Activated CD4-positive, alpha-beta T cell treated with anti-CD3 and anti-CD28 coated beads for 36 hours (primary cell): ENCODE data around the gene ADAMTS2. TPM values are rescaled to one million over a fixed set of nuclear protein-coding genes. Genes with fewer than 3 reads are reported as not detected.

Experiments used
- ATAC-seq: fragments of 200-7000 bp; cut with Tn5 transposase; one replicate; pipeline ENCODE4 v1.10.0; 2021; ENCODE audit warnings: mild to moderate bottlenecking, moderate library complexity
- CTCF ChIA-PET: fragments of 350-600 bp; sonication (Branson Sonifier 250); formaldehyde crosslinking; loops from one replicate; lab custom pipeline; 2021; ENCODE audit warnings: antibody characterized with exemption; lab: Charles Lee
- POLR2A ChIA-PET: fragments of 350-600 bp; sonication (Branson Sonifier 250); formaldehyde crosslinking; loops from one replicate; lab custom pipeline; 2021; ENCODE audit warnings: antibody characterized with exemption, inconsistent platforms; lab: Charles Lee
- DNase-seq: peaks from one replicate; pipeline ENCODE4 v3.0.0-alpha.2; 2020
- H3K27ac Mint-ChIP-seq: one replicate; pipeline ENCODE4 v1.8.0; 2021; ENCODE audit warnings: mixed read lengths
- H3K27me3 Mint-ChIP-seq: one replicate; pipeline ENCODE4 v1.8.0; 2021; ENCODE audit warnings: mixed read lengths
- H3K36me3 Mint-ChIP-seq: one replicate; pipeline ENCODE4 v1.8.0; 2021; ENCODE audit warnings: low read depth, mixed read lengths
- H3K4me1 Mint-ChIP-seq: one replicate; pipeline ENCODE4 v1.8.0; 2021; ENCODE audit warnings: mixed read lengths
- H3K4me3 Mint-ChIP-seq: one replicate; pipeline ENCODE4 v1.8.0; 2021; ENCODE audit warnings: mild to moderate bottlenecking, moderate library complexity, mixed read lengths
- H3K9me3 Mint-ChIP-seq: one replicate; pipeline ENCODE4 v1.8.0; 2021; ENCODE audit warnings: low read depth, mixed read lengths
- intact Hi-C, 2 experiments: fragments of 100-400 bp; cut with DNase I in 1 of 2; cut with micrococcal nuclease in 1 of 2; formaldehyde crosslinking; loops; one replicate each; pipeline versions ENCODE4 v1.14.2 to v1.15.1; 2022 to 2024; cut with DNase I, micrococcal nuclease
- total RNA-seq, 2 experiments: library from RNA; stranded (reverse); gene quantifications; one replicate each; pipeline ENCODE4 v1.2.3, GENCODE V29; 2021

ADAMTS2 gene
- total RNA-seq, 2 experiments from 2014 or later: not detected

DNA sequence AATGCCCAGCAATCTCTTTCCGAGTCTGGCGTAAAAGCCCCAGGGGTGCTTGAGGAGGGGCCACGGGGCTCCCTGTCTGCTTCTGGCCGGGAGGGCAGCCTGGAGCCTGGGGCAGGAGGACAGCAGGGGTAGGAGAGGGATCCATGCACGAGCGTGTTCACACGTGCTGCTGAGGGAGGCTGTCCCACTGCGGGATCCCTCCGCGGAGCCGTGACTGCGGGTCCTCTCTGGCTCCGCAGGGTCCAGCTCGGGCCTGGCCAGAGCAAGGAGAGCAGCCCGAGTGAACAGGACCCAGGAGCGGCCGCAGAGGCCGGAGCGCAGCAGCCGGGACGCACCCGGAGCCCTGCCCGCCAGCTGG is 206.7 kb downstream of the ADAMTS2 start:
- Mint-ChIP-seq H3K27ac (no peak overlapping the region), H3K36me3 (no peaks in the 10 kb centered on the region), H3K27me3 (no peaks in the 10 kb centered on the region), H3K9me3 (peaks cover 3% of the 10 kb centered on the region), H3K4me1 (peaks cover 18% of the 10 kb centered on the region), H3K4me3 (no peak overlapping the region)
- intact Hi-C loops: no loop called here
- ATAC-seq (no peak), DNase-seq (no peak)
- CTCF ChIA-PET: no interaction called here
- POLR2A ChIA-PET: no interaction called here

DNA sequence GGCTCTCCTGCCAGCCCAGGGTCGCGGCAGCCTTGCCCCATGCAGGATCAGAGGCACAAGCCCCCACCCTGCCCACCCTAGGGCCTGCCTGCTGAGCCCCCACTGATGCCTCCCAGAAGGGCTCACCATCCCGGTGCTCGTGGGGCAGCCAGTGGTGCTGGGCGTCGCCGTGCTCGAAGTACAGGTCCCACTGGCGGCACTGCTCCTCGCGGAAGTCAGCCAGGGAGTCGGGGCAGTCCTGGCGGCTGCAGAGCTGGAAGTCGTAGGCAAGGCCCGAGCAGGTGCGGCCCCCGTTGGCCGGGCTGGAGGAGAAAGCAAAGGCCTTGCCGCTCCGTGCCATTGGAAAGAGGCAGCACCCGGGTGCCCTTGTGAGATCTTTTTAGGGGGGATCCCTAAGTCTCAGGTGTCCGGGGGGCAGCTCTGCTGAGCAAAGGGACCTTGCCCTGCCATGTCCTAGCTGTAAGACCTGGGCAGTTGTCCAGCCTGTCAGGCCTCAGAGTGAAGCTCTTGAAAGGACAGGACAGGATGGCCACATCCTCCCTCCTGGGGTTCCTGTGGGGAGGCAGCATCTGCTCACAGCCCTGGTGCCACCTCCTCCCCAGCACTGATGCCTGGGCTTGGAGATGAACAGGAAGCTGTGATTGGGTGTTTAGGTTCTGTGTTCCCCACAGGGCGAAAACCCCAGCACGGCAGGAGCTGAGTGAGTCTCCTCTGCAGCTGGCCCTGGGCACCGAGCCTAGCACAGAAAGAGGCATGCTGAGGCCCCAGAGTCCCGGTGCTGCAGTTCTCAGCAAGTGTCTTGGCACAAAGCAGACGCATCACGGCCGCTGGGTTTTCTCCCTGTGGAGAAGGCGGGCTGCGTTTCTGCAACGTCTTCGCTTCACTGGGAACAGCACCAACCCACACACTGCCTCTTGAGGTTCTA is 207.4 kb downstream of the ADAMTS2 start:
- ChIA-PET CTCF (no interaction called here), POLR2A (no interaction called here)
- peaks cover 3% of the 10 kb centered on the region for H3K9me3 Mint-ChIP-seq
- no peak overlapping the region for H3K27ac Mint-ChIP-seq
- no peaks in the 10 kb centered on the region for H3K36me3 Mint-ChIP-seq
- peaks cover 12% of the 10 kb centered on the region for H3K4me1 Mint-ChIP-seq
- no peaks in the 10 kb centered on the region for H3K27me3 Mint-ChIP-seq
- H3K4me3 Mint-ChIP-seq: no peak overlapping the region
- ATAC-seq (no peak), DNase-seq (no peak)
- intact Hi-C loops: no loop called here

DNA sequence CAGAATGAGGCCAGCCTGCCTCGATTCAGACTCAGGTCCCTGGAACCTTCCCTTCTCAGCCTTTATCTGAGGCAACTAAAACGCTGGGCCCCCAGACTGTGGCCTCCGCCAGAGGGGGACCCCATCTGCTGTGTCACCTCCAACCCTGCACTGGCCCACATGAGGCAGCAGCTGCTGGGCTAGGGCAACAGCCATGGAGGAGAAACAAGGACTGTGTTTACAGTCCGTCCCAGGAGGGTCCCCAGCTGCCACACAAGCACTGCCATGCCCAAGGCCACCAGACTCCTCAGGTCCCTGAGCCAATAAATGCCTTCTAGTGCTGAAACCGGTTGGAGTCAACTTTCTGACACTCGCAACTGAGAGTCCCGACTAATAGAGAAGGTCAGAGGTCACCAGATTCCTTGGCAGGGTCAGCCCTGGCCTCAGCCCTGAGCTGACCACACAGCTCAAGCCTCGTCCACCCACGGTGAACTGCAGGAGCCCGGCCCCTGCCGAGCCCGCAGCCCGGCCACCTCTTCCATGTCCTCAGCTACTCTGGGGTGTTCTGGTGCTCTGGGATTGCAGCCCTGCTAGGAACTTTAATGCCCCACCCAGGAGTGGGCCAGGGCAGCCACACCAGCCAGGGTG is 208.1 kb downstream of the ADAMTS2 start:
- ATAC-seq: no peak
- H3K27me3 Mint-ChIP-seq: no peaks in the 10 kb centered on the region
- intact Hi-C loops: no loop called here
- CTCF ChIA-PET: no interaction called here
- H3K36me3 Mint-ChIP-seq: no peaks in the 10 kb centered on the region
- H3K9me3 Mint-ChIP-seq: peaks cover 3% of the 10 kb centered on the region
- POLR2A ChIA-PET: no interaction called here
- no peak for DNase-seq
- no peak overlapping the region for H3K4me3 Mint-ChIP-seq
- peaks cover 4% of the 10 kb centered on the region for H3K4me1 Mint-ChIP-seq
- H3K27ac Mint-ChIP-seq: no peak overlapping the region

DNA sequence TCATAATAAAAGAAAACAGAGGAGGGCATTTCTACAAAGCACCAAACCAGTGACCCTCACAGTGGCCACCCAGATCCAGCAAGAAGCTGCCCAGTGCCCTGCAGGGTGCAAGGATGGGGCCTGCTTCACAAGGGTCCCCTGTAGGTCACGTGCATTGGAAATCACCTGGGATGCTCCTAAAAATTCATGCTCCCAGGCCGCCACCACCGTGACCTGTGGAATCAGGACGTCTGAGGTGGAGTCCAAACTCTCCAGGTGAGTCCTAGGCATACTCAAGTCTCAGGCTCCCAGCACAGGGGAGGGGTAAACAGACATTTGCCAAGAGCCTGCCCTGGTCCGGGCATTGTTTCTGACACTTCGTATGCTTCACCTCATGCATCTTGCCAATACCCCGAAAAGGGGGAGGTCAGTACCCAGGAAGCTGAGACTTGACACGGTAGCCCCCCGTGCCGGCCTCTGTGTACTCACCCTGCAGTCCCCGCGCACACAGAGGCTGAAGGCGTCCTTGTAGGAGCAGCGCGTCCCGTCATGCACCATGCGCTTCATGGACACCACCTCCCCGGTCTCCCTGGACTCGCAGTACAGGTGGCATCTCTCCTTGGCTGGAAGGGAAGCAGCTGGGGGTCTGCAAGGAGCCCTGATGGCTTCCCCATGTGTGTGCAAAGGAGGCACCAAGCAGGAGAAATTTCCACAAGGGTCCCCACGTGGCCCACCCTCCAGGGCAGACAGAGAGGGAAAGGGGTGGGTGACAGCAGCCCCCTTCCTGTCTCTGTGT is 209.6 kb downstream of the ADAMTS2 start:
- ChIA-PET POLR2A (no interaction called here), CTCF (no interaction called here)
- Mint-ChIP-seq H3K4me1 (no peaks in the 10 kb centered on the region), H3K36me3 (no peaks in the 10 kb centered on the region), H3K4me3 (no peak overlapping the region), H3K27me3 (no peaks in the 10 kb centered on the region), H3K9me3 (peaks cover 3% of the 10 kb centered on the region), H3K27ac (no peak overlapping the region)
- no peak for ATAC-seq
- intact Hi-C loops: no loop called here
- DNase-seq: no peak

DNA sequence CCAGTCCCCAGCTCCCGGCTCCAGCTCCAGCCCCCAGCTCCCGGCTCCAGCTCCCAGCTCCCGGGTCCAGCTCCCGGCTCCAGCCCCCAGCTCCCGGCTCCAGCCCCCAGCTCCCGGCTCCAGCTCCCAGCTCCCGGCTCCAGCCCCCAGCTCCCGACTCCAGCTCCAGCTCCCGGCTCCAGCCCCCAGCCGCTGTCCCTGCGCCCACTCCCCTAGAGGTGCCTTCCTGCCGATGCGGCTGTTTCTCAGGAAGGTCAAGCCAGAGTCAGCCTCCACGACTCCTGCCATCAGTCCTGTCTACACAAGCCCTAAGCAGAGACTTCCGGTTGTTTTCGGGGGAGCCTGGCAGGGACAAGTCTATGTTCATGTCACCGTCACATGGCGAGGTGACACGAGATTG is 210.3 kb downstream of the ADAMTS2 start:
- Mint-ChIP-seq H3K27ac (no peak overlapping the region), H3K36me3 (no peaks in the 10 kb centered on the region), H3K4me3 (no peak overlapping the region), H3K27me3 (no peaks in the 10 kb centered on the region), H3K4me1 (no peaks in the 10 kb centered on the region), H3K9me3 (peaks cover 3% of the 10 kb centered on the region)
- DNase-seq (no peak), ATAC-seq (no peak)
- ChIA-PET CTCF (no interaction called here), POLR2A (no interaction called here)
- intact Hi-C loops: no loop called here

DNA sequence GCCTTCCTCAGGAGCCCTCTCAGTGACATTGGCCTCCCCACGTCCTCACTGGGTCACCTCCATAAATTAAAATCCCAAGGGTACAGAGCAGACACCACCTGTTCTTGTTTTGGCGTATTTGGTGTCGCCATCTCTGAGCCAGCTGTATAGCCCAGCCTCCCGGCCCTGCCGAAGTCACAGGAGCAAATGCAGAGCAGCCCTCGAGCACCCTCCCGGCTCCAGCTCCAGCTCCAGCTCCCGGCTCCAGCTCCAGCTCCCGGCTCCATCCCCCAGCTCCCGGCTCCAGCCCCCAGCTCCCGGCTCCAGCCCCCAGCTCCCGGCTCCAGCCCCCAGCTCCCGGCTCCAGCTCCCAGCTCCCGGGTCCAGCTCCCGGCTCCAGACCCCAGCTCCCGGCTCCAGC is 210.8 kb downstream of the ADAMTS2 start:
- Mint-ChIP-seq H3K4me3 (no peak overlapping the region), H3K36me3 (no peaks in the 10 kb centered on the region), H3K27ac (no peak overlapping the region), H3K9me3 (peaks cover 3% of the 10 kb centered on the region), H3K27me3 (no peaks in the 10 kb centered on the region), H3K4me1 (no peaks in the 10 kb centered on the region)
- POLR2A ChIA-PET: no interaction called here
- intact Hi-C loops: no loop called here
- CTCF ChIA-PET: interaction anchor here (0.6 kb wide), 1 partner anchor 814 kb away, joined by 3 read pairs; no protein-coding TSS in a partner anchor
- no peak for ATAC-seq
- no peak for DNase-seq

DNA sequence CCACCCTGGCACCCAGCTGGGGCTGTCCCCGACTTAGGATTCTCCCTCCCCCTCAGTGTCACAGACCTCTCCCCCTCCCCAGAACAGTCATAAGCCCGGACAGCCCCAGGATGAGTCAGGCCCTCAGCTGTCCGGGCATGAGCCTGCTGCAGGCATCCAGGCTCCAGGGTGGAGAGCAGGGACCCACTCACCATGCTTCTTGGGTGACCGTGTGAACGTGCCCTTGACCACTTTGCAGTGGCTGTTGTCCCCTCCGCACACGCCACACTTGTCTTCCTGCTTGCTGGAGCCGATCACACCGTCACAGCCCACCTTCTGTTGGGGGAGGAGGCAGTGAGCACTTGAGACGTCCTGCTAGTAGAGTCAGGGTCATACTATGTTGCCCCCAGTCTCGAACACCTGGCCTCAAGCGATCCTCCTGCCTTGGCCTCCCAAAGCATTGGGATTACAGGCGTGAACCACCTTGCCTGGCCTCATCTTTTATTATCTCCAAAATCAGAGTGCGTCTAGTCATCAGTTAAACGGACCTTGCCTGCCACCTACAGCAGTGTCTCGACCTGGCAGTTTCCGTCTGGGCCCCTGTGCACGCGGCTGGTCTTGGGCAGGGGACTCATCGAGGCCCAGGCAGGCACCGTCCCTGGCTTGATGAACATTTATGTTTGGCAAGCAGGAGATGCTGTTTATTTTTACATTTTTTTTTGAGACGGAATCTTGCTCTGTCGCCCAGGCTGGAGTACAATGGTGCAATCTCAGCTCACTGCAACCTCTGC is 212.5 kb downstream of the ADAMTS2 start:
- no peaks in the 10 kb centered on the region for H3K27me3 Mint-ChIP-seq
- no peak for DNase-seq
- no peaks in the 10 kb centered on the region for H3K36me3 Mint-ChIP-seq

DNA sequence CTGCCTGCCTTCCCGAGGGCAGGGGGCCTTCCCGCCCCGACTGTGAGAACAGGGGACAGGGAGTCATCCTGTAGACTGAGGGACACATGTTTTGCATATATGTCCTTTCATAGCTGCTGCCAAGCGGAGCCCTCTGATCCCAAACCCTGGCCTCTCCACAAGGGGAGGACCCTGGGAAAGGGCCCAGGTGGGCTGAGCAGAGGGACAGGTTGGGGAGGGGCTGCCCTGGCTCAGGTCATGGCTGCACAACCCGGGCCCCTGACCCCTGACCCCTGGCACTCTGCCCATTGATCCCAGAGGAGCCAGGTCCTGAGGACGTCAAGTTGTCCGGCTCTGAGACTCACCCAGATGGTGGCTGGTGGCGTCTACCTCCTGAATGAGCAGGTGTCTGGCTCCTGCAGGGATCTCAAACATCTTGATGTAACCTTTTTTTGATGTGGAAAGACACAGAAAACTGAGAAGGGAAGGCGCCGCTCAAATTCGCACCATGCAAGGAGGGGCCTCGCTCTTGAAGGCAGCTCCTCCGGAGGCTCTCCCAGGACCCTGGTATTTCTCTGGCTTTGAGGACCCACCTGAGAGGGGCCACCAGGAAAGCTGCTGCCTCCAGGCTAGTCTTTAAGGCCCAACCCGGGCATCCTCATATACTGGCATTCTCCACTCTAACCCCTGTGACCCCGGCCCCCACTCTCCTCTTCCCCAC is 213.2 kb downstream of the ADAMTS2 start:
- ChIA-PET POLR2A (no interaction called here), CTCF (no interaction called here)
- ATAC-seq (no peak), DNase-seq (no peak)
- no peak overlapping the region for H3K4me3 Mint-ChIP-seq
- intact Hi-C loops: no loop called here
- H3K9me3 Mint-ChIP-seq: peaks cover 3% of the 10 kb centered on the region
- H3K27me3 Mint-ChIP-seq: no peaks in the 10 kb centered on the region
- no peaks in the 10 kb centered on the region for H3K36me3 Mint-ChIP-seq
- no peak overlapping the region for H3K27ac Mint-ChIP-seq
- H3K4me1 Mint-ChIP-seq: no peaks in the 10 kb centered on the region

More for the DNA sequence above, 212.5 kb downstream of the ADAMTS2 start:
- Mint-ChIP-seq H3K27ac (no peak overlapping the region), H3K4me3 (no peak overlapping the region), H3K4me1 (no peaks in the 10 kb centered on the region), H3K9me3 (peaks cover 3% of the 10 kb centered on the region)
- intact Hi-C loops: no loop called here
- ChIA-PET POLR2A (no interaction called here), CTCF (no interaction called here)
- ATAC-seq: no peak

DNA sequence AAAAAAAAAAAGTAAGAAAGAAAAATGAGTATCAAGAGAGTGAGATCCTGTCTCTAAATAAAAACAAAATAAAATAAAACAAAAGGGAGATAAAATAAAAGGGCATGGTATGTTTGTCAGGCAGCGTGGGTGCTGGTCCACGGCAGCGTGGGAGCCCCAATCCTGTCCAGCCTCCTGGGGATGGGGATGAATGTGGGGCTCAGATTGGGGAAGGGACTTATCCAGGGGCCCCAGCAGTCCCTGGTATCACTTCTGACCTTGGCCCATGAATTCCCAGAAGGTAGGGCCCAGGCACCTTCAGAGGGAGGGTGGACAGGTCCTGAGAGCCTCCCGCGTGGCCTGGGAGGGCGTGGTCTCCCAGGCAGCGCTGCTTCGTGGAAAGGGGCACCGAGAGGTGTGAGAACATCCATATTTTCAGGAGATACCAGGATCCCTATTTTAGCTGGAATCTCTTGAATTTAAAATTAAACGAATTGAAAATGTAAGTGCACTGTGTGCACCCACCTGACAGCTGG is 213.9 kb downstream of the ADAMTS2 start:
- Mint-ChIP-seq H3K4me1 (no peaks in the 10 kb centered on the region), H3K9me3 (peaks cover 3% of the 10 kb centered on the region), H3K27ac (no peak overlapping the region), H3K36me3 (no peaks in the 10 kb centered on the region), H3K27me3 (no peaks in the 10 kb centered on the region), H3K4me3 (no peak overlapping the region)
- CTCF ChIA-PET: no interaction called here
- POLR2A ChIA-PET: no interaction called here
- DNase-seq (no peak), ATAC-seq (no peak)
- intact Hi-C loops: no loop called here

DNA sequence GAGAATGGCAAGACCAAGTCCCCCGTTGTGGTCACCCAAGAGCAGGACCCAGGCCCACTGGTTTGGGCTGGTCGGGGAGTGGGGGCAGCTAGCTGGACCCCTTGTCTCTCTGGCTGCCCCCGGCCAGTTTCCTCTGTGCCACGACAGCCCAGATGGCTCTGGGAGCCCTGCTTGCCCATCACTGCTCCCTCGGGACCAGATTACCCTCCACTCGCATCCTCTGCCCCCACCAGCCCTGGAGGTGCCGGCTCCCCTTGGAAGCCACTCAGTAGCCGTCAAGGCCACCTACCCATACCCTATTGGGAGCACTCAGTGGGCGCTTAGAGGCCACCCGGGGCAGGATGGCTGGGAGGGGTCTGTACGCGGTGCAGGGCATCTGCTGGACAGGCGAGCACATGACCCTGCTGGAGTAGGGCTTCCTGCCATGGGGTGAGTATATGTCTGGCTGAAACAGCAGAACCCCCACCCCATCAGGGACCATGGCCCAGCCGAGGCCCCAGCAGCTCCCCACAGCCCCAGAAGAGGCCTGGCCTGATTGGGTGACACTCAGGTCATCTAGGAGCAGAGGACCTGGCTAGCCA is 215.1 kb downstream of the ADAMTS2 start:
- Mint-ChIP-seq H3K27me3 (no peaks in the 10 kb centered on the region), H3K36me3 (no peaks in the 10 kb centered on the region), H3K4me3 (no peak overlapping the region), H3K9me3 (peaks cover 2% of the 10 kb centered on the region), H3K27ac (no peak overlapping the region), H3K4me1 (no peaks in the 10 kb centered on the region)
- intact Hi-C loops: no loop called here
- ATAC-seq (no peak), DNase-seq (no peak)
- CTCF ChIA-PET: no interaction called here
- POLR2A ChIA-PET: no interaction called here
